ENCODE data around the gene FASTK.

FASTK gene

GRCh38 chr7:151060416-151061212, 20.0 kb downstream of the FASTK start:
- peak; percentile 4 for TF ChIP-seq CTCF (IDR thresholded peaks at IDR 0.05; ENCODE audit: extremely low read depth, missing control alignments)
- DNase-seq (ENCODE audit: low spot score): peak; percentile 56

GRCh38 chr7:151060113-151060415, 20.5 kb downstream of the FASTK start:
- no peak for DNase-seq (ENCODE audit: low spot score)
- TF ChIP-seq CTCF (IDR thresholded peaks at IDR 0.05; ENCODE audit: extremely low read depth, missing control alignments): no peak

GRCh38 chr7:151059367-151060112, 21.1 kb downstream of the FASTK start, which contains the start of gene SLC4A2:
Gene SLC4A2 (plus strand): TSS chr7:151059589. CDS start chr7:151061988, 2,399 bp downstream.
- peak; percentile 17 for TF ChIP-seq CTCF (IDR thresholded peaks at IDR 0.05; ENCODE audit: extremely low read depth, missing control alignments)
- peak; percentile 96 for DNase-seq (ENCODE audit: low spot score)

- no peak for TF ChIP-seq CTCF (IDR thresholded peaks at IDR 0.05; ENCODE audit: extremely low read depth, missing control alignments)
- DNase-seq (ENCODE audit: low spot score): peak; percentile 60
Observed at GRCh38 chr7:151058781-151059366, 21.7 kb downstream of the FASTK start.

GRCh38 chr7:151057989-151058780, 22.4 kb downstream of the FASTK start:
- DNase-seq (ENCODE audit: low spot score): peak; percentile 99
- TF ChIP-seq CTCF (IDR thresholded peaks at IDR 0.05; ENCODE audit: extremely low read depth, missing control alignments): no peak

GRCh38 chr7:151057506-151057988, 23.1 kb downstream of the FASTK start, which contains the start of gene CDK5:
Gene CDK5 (minus strand): TSS chr7:151057897. CDS start chr7:151057848, 49 bp downstream.
- DNase-seq (ENCODE audit: low spot score): no peak

More at GRCh38 chr7:151057506-151057988, 23.1 kb downstream of the FASTK start, which contains the start of gene CDK5:
- TF ChIP-seq CTCF (IDR thresholded peaks at IDR 0.05; ENCODE audit: extremely low read depth, missing control alignments): no peak

All from GM20000 (cell line).